Ovary (tissue), 3 donors: ENCODE results near the gene ARPC1B.

ENCODE experiments used
- CTCF ChIP-seq, 3 donors: fragments of 450-650 bp in 2 of 3; fragments of 200-600 bp in 1 of 3; IDR thresholded peaks; one replicate each; pipeline versions ENCODE4 v1.5.1 to v1.8.0; 2016 to 2022; ENCODE audit warnings: antibody characterized with exemption in 3 of 3, mild to moderate bottlenecking in 1 of 3
- EP300 ChIP-seq: sonication (generic); formaldehyde crosslinking; IDR thresholded peaks from one replicate; pipeline ENCODE4 v1.6.1; 2017; ENCODE audit warnings: antibody characterized with exemption
- POLR2A ChIP-seq: fragments of 450-650 bp; IDR thresholded peaks from one replicate; pipeline ENCODE4 v1.6.1; 2017; ENCODE audit warnings: antibody characterized with exemption, mild to moderate bottlenecking, moderate library complexity
- donor health status: DM: no; HTN: no; CAD: no.

GRCh38 chr7:99418260-99418659 lies 43.7 kb downstream of the ARPC1B start:
- TF ChIP-seq CTCF (IDR thresholded peaks at IDR 0.05) (no peak), EP300 (no peak), POLR2A (no peak)
